Mesodermal cell (in vitro differentiated cells): ENCODE results near the gene AKR1D1.
"Not testable (repeated sequence)": the region's sequence is repeated elsewhere in the genome, so short reads cannot be mapped to it uniquely, and the experiment has no call there.

Source experiments
- H3K27ac ChIP-seq: 2 replicates; pipeline ENCODE4 v1.7.0; 2013; ENCODE audit warnings: mild to moderate bottlenecking, low read depth, low read length, moderate library complexity; ENCODE audit not compliant: severe bottlenecking
- H3K36me3 ChIP-seq: 2 replicates; pipeline ENCODE4 v1.7.1; 2013; ENCODE audit warnings: mild to moderate bottlenecking, low read length, moderate library complexity; ENCODE audit not compliant: control insufficient read depth, insufficient read depth
- H3K4me1 ChIP-seq: one replicate; pipeline ENCODE4 v1.7.1; 2013; ENCODE audit warnings: mild to moderate bottlenecking, low read length; ENCODE audit not compliant: insufficient read depth, control insufficient read depth, poor library complexity, severe bottlenecking
- H3K4me3 ChIP-seq: 2 replicates; pipeline ENCODE4 v1.7.0; 2013; ENCODE audit warnings: low read length, control low read depth, mild to moderate bottlenecking; ENCODE audit not compliant: insufficient read depth, poor library complexity, severe bottlenecking; ENCODE audit errors: extremely low read depth
- H3K9me3 ChIP-seq: 2 replicates; pipeline ENCODE4 v1.7.1; 2013; ENCODE audit warnings: mild to moderate bottlenecking, low read length, moderate library complexity; ENCODE audit not compliant: control insufficient read depth
- WGBS, 2 experiments: methylation state at CpG; one replicate each; pipeline ENCODE4 v1.1.5; 2013; ENCODE audit warnings: missing lambda C conversion rate in 2 of 2; ENCODE audit not compliant: insufficient coverage in 2 of 2; 5-methylcytosine and 5-hydroxymethylcytosine counted together

AKR1D1 gene

GRCh38 chr7:138144958-138145357, 68.7 kb downstream of the AKR1D1 start:
- Histone ChIP-seq H3K27ac (no peak overlapping the region), H3K4me3 (no peak overlapping the region), H3K9me3 (no peaks in the 10 kb centered on the region), H3K36me3 (no peaks in the 10 kb centered on the region), H3K4me1 (no peaks in the 10 kb centered on the region)
- no CpG with 5 or more reads among the region's 2 CpGs for WGBS, 2 experiments

GRCh38 chr7:138146221-138146620, 70.0 kb downstream of the AKR1D1 start:
- H3K4me1 ChIP-seq, H3K36me3 ChIP-seq, H3K9me3 ChIP-seq, H3K27ac ChIP-seq, H3K4me3 ChIP-seq: not testable (repeated sequence)
- 89 to 94% methylated on average over 8 to 10 of the region's 19 CpGs for WGBS, 2 experiments

- not testable (repeated sequence) for H3K36me3 ChIP-seq, H3K4me3 ChIP-seq, H3K9me3 ChIP-seq, H3K27ac ChIP-seq, H3K4me1 ChIP-seq
- WGBS, 2 experiments, result 95 to 96% methylated on average over 22 to 24 of the region's 32 CpGs
Observed at GRCh38 chr7:138146757-138147734, 70.8 kb downstream of the AKR1D1 start.

- 95 to 100% methylated on average over 1 to 3 of the region's 4 CpGs for WGBS, 2 experiments
- H3K36me3 ChIP-seq, result no peaks in the 10 kb centered on the region
- no peaks in the 10 kb centered on the region for H3K9me3 ChIP-seq
- H3K27ac ChIP-seq, result no peak overlapping the region
- no peaks in the 10 kb centered on the region for H3K4me1 ChIP-seq
- H3K4me3 ChIP-seq, result no peak overlapping the region
Observed at GRCh38 chr7:138151731-138152577, 75.7 kb downstream of the AKR1D1 start.

- Histone ChIP-seq H3K4me3 (no peak overlapping the region), H3K4me1 (no peaks in the 10 kb centered on the region), H3K36me3 (no peaks in the 10 kb centered on the region), H3K9me3 (no peaks in the 10 kb centered on the region), H3K27ac (no peak overlapping the region)
- 92% methylated on average over 3 of the region's 3 CpGs; no CpG with 5 or more reads in 1 of the 2 experiments for WGBS, 2 experiments
Observed at GRCh38 chr7:138154661-138155060, 78.4 kb downstream of the AKR1D1 start.

- no peaks in the 10 kb centered on the region for H3K4me1 ChIP-seq
- H3K36me3 ChIP-seq, result no peaks in the 10 kb centered on the region
- 92 to 100% methylated on average over 2 of the region's 4 CpGs for WGBS, 2 experiments
- no peak overlapping the region for H3K4me3 ChIP-seq
- H3K27ac ChIP-seq, result no peak overlapping the region
- H3K9me3 ChIP-seq, result no peaks in the 10 kb centered on the region
Observed at GRCh38 chr7:138157702-138158101, 81.4 kb downstream of the AKR1D1 start.

GRCh38 chr7:138158739-138159528, 82.7 kb downstream of the AKR1D1 start:
- Histone ChIP-seq H3K27ac (no peak overlapping the region), H3K36me3 (no peaks in the 10 kb centered on the region), H3K4me3 (no peak overlapping the region), H3K9me3 (peaks cover 7% of the 10 kb centered on the region), H3K4me1 (no peaks in the 10 kb centered on the region)
- WGBS, 2 experiments, result 92 to 100% methylated on average over 4 to 5 of the region's 6 CpGs

GRCh38 chr7:138161600-138162081, 85.4 kb downstream of the AKR1D1 start:
- no peak overlapping the region for H3K27ac ChIP-seq
- H3K36me3 ChIP-seq, result no peaks in the 10 kb centered on the region
- WGBS, 2 experiments, result 29% methylated on average over 2 of the region's 4 CpGs; no CpG with 5 or more reads in 1 of the 2 experiments
- H3K4me1 ChIP-seq, result no peaks in the 10 kb centered on the region
- H3K4me3 ChIP-seq, result no peak overlapping the region
- peaks cover 29% of the 10 kb centered on the region for H3K9me3 ChIP-seq

GRCh38 chr7:138162236-138162635, 86.0 kb downstream of the AKR1D1 start:
- Histone ChIP-seq H3K9me3 (peaks cover 34% of the 10 kb centered on the region), H3K36me3 (no peaks in the 10 kb centered on the region), H3K4me3 (no peak overlapping the region), H3K27ac (no peak overlapping the region), H3K4me1 (no peaks in the 10 kb centered on the region)
- no CpG with 5 or more reads among the region's 1 CpG for WGBS, 2 experiments

- H3K36me3 ChIP-seq, result no peaks in the 10 kb centered on the region
- peaks cover 11% of the 10 kb centered on the region for H3K4me1 ChIP-seq
- H3K4me3 ChIP-seq, result no peak overlapping the region
- 100% methylated on average over 1 of the region's 1 CpG; no CpG with 5 or more reads in 1 of the 2 experiments for WGBS, 2 experiments
- H3K27ac ChIP-seq, result no peak overlapping the region
- H3K9me3 ChIP-seq, result peaks cover 41% of the 10 kb centered on the region
Observed at GRCh38 chr7:138163800-138164199, 87.5 kb downstream of the AKR1D1 start.
